ENCODE measurements around the gene RBM28.

RBM28 gene

GRCh38 chr7:128343554-128344430 lies at the start of gene RBM28:
RBM28 (minus strand) TSS chr7:128343908; CDS start chr7:128343793, 115 bp downstream.
- DNase-seq (ENCODE audit: low read depth in 2 of 3, low spot score in 2 of 3): peak; percentile 66 to 72 (median 70)

DNA sequence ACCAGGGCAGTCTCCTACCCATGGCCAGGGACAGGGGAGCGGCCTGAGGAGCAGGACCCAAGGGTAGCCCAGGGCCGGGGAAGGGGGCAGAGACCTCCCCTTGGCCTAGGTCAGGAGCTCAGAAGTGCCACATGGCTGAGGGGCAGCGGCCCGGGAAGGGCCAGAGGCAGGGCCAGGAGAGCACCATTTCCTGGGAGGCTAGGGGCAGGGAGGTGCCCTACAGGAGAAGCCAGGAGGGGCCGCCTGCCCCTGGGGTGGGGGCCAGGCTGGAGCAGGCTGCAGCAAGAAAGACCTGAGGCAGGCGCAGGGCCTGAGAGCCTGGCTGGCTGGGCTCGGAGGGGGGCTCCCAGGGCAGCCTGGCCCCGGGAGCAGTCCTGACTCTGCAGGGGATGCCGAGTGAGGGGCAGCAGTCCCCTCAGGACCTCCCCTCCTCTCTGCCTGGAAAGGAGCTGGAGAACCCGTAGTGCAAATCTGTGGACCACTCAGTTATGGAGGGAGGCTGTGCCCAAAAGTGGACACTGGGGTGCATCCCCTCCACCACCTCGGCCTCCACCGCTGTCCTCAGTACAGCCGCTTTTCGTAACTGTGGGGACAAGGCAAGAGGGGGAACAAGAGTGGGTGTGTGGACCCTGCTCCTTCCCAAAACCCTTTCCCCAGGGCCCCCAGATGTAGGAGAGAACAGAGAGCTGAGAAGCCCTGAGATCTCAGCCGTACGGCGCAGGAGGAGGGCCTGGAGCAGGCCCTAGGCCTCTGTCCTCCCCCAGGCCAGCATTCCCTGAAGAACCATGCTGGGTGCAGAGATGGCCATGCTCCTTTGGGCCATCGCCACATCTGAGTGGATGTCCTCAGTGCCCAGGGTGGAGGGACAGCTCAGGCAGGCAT lies 49.0 kb upstream of the RBM28 start:
- DNase-seq (ENCODE audit: low read depth in 2 of 3, low spot score in 2 of 3): no peak

DNA sequence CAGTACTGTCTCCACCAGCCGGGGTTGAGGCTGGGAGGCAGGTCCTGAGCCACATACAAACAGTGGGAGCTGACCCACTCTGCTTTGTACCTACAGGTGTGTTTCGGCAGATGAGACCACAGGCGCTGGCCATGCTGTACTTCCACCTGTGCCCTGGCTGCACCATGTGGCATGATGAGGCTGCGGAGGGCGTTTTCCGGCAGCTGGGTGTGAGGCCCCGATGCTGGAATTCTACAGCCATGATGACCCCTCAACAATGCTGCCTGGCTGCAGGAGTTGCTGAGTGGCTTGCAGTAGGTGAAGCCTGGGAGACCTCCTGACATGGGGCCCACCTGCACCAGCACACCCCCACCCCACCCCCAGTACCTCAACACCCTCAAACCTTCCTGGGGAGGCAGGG lies 48.1 kb upstream of the RBM28 start:
- no peak for DNase-seq (ENCODE audit: low read depth in 2 of 3, low spot score in 2 of 3)

GRCh38 chr7:128390871-128391565 lies 47.3 kb upstream of the RBM28 start:
- no peak for DNase-seq (ENCODE audit: low read depth in 2 of 3, low spot score in 2 of 3)

- DNase-seq (ENCODE audit: low read depth in 2 of 3, low spot score in 2 of 3): no peak
These were observed 46.1 kb upstream of the RBM28 start for GRCh38 chr7:128389618-128390329.

DNA sequence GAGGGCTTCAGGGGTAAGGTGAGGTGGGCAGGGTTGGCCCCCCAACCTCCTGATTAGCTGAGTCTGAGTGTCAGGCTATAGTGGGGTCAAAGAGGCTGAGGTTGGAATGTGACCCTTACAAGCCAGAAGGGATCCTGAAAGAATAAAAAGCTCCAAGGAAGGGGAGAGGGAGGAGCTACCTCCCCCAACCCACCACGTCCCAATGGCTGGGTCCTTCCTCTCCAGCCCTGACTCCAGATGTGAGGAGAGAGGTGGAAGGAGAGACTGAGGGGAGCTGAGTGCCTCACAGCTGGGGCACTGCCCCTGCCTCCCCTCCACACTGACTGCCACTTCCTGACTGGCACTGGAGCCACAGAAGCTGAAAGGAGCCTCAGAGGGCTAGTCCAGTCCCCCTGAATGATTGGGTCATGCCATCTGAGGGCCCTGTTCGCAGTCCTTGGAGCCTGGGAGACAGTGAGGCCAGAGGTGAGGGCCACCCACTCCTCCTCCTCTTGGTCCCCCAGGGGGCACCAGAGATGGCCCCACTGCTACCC lies 45.4 kb upstream of the RBM28 start:
- DNase-seq (ENCODE audit: low read depth in 2 of 3, low spot score in 2 of 3): no peak

GRCh38 chr7:128388145-128388485 lies 44.4 kb upstream of the RBM28 start:
- no peak for DNase-seq (ENCODE audit: low read depth in 2 of 3, low spot score in 2 of 3)

GRCh38 chr7:128387216-128388144 lies 43.8 kb upstream of the RBM28 start:
- peak; percentile 27 to 58 (median 55) for DNase-seq (ENCODE audit: low read depth in 2 of 3, low spot score in 2 of 3)

- no peak for DNase-seq (ENCODE audit: low read depth in 2 of 3, low spot score in 2 of 3)
These were observed 42.5 kb upstream of the RBM28 start for GRCh38 chr7:128385988-128386925.

DNA sequence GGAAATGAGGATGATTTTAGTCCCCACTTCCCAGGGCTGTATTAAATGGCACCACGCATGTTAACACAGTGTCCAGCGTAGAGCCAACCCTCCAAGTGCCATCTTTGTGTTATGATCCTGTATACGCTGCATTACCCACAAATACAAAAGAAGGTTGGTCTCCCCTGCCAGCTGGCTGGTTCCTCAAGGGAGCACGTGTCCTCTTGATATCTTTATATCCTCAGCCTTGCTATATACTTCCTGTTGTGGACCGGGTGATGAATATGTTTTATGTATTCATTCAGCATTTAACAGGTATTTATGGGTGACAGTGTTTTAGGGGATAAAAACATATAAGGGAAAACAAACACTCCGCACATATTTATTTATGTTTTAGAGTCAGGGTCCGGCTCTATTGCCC lies 41.0 kb upstream of the RBM28 start:
- no peak for DNase-seq (ENCODE audit: low read depth in 2 of 3, low spot score in 2 of 3)

- DNase-seq (ENCODE audit: low read depth in 2 of 3, low spot score in 2 of 3): no peak
These were observed 40.1 kb upstream of the RBM28 start for GRCh38 chr7:128383776-128384175.

DNA sequence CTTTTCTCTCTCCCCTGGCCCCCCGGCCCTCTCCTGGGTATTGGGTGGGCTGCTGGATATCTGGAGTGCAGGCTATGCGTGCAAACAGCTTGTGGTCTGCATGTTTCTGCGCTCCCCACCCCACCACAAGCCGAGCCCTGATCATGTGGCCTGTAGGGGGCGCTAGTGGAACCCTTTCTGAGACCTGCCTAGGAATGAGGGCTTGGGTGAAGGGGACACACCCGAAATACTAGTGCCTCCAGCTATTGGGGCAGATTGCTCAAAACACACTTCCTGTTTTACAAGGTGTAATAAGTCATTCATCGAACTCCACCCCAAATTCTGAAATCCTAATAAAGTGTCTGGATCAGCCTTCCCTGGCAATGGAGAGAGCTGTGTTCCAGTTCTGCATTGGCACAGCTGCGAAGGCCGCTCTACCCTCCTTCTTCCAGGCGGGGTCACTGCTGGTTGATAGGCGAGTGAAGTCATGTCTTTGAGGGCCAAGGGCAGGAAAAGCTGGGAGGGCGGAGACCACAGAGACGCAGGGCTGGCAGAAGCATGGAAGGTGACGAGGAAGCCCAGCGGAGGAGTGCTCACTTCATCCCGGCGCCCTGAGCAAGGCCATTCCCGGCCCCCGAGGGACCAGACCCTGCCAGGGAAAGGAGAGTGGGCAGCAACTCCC lies 37.6 kb upstream of the RBM28 start:
- peak in 1 of 3 experiments; percentile 59 for DNase-seq (ENCODE audit: low read depth in 2 of 3, low spot score in 2 of 3)

DNA sequence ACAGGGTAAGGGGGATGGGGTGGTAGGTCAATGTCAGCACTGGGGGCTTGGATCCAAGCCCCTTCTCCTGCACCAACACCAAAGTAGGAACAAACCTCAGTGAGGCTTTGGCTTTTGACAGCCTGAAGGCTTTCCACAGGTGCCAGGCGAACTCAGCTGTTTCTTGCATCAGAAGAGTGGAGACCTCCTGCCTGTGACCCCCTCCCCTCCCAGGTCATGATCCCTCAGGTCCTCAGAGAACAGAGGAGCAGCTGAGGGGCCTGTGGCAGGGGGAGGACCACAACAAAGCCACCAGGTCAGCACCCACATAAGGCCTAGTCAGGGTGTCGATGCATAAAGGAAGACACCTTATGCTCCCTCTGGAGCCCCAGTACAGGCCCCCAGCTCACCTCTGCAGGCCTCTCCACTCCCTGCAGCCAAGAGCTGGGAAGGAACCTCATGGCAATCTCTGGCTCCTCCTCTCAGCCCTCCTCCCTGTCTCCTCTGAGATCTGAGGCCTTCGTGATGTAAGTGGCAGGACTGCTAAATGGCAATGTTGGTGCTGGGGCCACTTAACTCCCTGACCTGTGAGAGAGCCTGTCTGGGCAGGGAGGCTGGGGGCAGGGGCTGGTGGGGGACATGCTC lies 36.9 kb upstream of the RBM28 start:
- DNase-seq (ENCODE audit: low read depth in 2 of 3, low spot score in 2 of 3): no peak

DNA sequence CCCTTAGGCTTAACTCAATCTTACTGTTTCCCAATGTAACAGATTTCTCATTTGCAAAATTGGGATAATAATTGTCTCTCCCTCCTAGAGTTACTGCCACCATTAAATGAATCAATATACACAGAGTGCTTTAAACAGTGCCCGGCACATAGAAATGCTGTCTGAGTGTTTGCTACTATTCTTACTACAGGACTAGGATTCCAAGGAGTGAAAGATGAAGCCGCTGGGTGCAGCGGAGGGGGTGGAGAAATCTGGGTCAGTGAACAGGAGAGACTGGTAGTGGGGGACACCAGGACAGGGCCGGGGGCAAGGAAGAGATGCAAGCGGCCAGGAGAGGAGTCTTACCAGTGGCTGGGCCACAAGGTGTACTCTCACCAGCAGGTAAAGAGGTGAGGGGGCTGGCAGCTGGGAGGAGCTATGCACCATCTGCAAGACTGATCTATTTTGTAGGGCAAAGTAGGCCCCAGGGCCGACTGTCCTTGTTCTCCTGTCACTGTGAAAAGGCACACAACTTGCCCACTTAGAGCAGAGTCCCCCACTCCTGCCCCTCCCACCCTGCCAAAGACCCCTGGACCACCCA lies 36.3 kb upstream of the RBM28 start:
- DNase-seq (ENCODE audit: low read depth in 2 of 3, low spot score in 2 of 3): no peak

GRCh38 chr7:128378637-128379036 lies 34.9 kb upstream of the RBM28 start:
- DNase-seq (ENCODE audit: low read depth in 2 of 3, low spot score in 2 of 3): no peak

DNA sequence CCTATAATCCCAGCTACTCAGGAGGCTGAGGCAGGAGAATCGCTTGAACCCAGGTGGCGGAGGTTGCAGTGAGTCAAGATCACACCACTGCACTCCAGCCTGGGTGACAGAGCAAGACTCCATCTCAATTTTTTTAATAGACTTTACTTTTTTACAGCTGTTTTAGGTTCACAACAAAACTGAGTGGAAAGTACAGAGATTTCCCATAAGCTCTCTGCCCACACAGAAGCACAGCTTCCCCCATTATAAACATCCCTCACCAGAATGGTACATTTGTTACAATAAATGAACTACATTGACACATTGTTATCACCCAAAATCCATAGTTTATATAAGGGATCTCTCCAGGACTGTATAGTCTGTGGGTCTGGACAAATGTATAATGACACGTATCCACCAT lies 32.4 kb upstream of the RBM28 start:
- DNase-seq (ENCODE audit: low read depth in 2 of 3, low spot score in 2 of 3): no peak

DNA sequence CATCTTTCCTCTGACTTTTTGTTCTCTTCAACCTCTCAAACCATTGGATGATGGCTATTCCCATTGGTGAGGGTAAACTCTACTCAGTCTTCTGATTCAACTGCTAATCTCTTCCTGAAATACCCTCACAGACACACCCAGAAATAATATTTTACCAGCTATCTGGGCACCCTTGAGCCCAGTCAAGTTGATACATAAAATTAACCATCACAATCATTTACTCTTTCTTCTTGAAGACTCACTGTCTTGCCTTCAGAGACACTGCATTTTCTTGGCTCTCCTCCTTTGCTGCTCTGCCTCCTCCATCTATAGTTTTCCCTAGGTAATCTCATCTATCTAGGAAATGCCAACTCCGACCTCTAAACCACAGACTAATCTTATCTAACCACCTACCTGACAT lies 30.3 kb upstream of the RBM28 start:
- DNase-seq (ENCODE audit: low read depth in 2 of 3, low spot score in 2 of 3): no peak
